GM21825 (cell line): Measurements from ENCODE around the gene ARMH3.

Experiments used
- ATAC-seq: cut with Tn5 transposase; IDR thresholded peaks from one replicate; pipeline ENCODE4 v1.9.1; 2021; ENCODE audit warnings: mild to moderate bottlenecking, moderate library complexity; ENCODE audit not compliant: unreplicated experiment

The ARMH3 gene

DNA sequence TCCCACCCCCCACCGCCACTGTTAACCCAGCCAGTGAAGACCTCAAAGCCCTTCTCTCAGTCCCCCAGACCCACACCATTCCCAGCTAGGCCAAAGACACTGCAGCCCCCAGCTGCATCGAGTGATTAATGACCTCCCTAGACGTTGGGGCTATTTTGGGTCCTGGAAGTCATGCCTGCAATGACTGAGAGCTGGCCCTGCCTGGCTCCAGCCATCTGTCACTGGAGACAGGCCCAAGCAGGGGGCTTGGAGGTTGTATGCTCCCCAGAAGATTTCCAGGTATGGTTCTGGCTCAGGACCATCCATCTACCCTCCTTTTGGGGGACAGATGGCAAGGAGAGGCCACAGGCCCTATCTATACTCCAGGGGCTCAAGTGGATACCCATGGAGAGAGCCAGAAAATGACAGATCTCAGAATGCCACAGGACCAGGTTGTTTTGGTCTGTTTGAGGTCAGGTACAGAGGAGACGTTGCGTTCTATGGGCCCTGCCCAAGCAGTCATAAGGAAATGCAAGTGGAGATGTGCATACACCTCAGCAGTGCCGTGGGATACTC is 217.5 kb downstream of the ARMH3 start:
- no peak for ATAC-seq

DNA sequence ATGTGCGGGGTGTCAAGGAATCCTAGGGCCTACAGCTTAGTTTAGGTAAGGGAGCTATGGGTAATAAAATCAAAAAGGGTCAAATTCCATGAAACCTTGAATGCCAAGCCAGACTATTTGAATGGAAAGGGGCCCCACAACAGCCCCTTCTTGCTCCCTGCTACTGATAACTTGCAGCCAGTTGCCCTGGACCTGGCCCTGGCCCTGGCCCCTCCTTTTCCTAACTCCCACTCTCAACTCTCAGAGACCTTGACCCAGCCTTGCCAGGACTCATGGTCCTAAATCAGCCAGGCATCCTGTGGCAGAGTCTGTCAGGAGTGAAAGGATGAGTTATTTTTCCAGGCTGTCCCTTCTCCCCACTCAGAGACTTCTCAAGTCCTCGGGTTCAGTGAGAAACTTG is 218.2 kb downstream of the ARMH3 start:
- no peak for ATAC-seq

DNA sequence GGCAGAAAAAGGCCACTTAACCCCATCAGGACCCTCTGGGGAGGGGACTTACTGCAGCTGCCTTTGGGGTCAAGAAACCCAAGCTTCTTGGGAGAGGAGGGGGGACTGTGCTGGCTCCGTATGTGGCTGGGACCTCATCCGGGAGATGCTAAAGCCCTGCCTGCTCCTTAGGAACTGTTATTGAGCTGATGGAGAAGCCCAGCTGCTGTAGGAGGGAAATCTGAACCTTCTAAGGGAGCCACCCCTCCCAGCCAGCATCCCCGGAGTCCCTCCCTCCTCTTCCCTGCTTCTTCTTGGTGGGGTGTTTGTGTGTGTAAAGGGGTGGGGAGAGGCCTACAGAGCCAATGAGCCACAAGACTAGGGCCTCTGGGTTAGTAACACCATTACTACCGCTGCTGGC is 220.6 kb downstream of the ARMH3 start:
- ATAC-seq: no peak

DNA sequence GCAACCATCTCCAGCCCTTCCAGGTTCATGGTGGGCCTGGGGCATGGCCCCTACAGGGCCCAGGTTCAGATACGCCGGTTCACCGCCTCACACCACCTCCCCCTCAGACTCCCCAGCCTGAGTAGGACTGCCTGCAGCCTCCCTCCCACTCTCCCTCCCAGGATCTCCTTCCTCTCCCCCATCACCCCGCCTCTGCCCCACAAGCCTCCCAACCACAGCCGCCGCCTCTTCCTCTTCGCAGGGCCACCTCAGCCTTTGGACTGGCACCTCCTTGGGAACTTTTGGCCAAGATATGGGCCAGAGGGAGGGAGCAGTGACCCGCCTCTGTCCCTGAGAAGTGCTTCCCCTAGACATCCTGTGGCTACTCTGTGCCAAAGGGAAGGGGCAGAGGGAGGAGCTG is 221.6 kb downstream of the ARMH3 start:
- no peak for ATAC-seq

DNA sequence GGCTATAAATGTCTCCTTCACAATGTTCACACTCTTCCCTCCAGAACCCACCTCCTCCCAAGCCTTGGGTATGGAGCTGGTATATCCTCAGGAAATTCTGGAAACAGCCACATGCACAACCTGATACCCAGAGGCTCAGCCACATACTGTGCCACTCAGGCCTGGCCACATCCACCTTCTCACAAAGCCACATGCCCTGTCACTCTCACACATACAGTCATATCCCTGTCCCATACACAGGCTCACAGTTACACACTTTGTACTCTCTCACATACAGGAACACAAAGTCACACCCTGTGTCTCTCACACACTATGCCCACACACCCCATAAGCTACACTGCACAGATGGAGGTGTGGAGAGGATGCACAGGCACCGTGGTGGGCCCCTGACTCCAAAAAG is 222.5 kb downstream of the ARMH3 start:
- ATAC-seq: no peak

DNA sequence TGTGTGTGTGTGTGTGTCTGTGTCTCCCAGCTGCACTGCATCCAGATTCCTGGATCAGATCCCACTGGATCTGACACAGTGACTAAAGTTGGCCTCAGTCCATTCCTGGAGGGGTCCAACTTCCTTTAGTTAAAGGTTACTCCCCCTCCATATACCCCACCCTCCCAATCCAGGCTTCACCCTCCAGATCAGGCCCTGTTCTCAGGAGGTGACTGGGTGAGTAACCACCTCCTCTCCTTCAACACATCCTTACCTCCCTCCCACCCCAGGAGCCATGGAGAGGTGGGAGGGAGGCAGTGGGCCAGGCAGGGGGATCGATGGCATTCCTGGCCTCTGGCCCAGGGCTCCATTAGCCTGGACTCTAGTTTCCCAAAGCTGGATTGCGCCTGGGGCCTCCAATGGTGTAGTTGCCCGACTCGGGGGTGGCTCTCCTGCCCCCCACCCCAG is 223.6 kb downstream of the ARMH3 start:
- ATAC-seq: no peak

DNA sequence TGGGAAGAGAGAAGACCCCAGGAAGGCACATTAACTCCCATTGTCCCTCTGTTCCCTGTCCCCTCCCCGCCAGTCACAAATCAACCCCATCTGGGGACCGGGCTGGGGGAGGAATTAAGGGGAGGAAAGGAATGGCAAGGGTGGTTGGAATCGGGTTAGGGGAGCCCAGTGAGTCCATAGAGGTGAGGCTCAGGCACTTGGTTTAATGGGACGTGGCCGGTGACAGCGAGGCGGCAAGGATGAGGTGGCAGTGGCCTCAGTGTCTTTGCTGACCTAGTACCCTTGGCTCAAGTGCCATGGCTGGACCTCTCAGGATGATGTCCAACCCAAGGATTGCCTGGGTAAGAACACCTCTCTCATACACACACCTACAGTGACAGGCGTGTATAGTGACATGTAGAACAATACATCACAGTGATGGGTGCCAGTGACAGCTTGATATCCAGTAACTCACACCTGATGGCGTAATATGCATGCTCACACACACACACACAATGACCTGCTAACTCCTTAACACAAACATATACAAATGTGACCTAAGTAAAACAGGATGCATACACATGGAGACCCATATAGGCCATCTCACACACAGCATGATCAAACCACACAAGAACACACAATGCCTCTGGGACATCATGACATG is 224.7 kb downstream of the ARMH3 start:
- no peak for ATAC-seq

DNA sequence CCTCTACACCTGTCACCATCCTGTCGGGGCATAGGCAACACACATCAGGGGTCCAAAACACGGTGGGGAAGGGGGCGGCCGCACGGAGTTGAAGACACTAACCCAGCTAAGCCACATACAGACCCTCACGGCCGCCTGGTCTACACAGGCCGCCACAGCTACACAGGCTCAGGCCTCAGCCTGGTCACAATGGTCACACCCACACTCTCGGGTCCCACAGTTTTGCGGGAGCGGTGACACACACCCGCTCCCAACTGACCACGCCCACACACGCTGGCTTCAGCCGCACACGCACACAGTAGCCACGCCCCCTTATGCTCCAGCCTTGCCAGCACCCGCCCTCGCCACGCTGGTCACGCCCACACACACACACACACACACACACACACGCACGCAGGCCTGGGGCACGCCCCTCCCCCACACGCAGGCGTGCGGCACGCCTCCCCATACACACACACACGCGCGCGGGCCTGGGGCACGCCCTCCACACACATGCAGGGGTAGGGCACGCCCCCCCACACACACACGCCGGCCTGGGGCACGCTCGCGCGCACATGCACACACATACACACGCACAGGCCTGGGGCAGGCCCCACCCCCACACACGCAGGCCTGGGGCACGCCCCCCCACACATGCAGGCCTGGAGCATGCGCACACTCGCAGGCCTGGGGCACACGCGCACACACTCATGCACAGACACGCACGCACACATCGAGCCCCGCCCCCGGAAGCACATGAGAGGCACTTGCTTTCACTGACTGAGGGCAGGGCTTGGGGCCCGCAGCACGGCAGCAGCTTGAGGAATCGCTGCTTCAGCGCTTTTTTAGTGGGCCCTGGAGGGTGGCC is 225.4 kb downstream of the ARMH3 start:
- peak; percentile 53 for ATAC-seq

DNA sequence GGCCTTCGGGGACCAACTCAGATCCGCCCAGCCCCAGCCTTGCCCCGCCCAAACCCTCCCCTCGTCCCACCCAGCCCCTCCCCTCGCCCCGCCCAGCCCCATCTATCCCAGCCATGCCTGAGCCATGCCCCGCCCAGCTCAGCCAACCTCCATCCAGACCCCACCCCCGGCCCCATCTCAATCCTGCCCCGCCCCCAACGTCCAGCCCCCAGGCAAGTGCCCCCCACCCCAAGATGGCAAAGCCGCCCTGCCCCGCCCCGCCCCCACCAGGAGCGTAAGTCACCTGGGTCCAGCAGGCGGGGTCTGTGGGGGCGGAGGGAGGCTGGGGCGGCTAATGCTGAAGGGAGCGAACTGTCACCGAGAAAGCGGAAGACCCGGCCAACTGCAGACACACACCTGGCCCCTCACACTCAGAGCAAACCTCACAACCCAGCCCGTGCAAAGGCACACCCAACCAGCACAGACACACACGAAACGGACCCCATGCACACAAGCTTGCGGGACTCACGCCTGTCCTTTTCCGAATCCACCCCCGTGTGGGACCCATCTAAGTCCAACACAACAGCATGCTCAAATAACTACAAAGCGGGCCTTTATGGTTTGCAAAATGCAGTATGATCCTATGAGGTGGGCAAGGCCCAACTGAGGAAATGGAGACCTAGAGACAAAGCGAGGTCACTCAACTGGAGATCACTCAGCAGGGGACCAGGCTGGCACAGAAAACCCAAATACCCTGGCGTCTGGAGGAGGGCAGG is 226.2 kb downstream of the ARMH3 start:
- peak; percentile 24 for ATAC-seq

DNA sequence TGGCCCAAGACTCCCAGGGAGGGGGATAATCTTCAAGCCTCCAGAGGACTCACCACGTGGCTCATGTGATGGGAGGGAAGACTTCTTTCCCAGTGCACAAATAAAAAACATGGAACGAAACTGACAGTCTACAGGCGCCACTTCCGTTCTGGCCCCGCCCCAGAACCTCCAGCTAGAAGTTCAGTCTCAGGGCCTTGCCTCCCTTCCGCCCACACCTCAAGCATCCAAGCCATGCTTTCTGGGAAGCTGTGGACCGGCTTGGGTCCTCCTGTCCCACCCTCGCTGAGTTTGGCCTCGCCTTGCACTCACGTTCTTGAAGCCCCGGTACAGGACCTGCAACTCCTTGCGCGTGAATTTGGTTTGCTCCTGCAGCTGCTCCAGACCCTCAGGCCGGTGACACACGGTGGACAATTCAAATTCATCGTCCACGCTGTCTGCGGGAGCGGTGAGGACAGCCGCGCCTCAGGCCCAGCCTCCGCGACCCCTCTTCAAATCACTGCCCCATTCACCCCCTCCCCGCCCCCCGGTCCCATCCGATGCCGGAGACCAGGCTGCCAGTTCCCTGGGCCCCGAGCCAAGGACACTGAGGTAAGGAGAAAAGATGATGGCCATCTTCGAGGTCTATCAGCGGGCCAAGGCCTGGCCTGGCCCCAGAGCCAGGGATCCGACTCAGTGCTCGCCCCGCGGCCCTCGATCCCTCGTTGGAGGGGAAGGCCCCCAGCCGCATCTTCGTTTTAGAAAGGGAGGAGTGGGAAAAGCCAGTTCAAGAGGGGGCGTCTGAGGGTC is 227.0 kb downstream of the ARMH3 start:
- ATAC-seq: no peak

DNA sequence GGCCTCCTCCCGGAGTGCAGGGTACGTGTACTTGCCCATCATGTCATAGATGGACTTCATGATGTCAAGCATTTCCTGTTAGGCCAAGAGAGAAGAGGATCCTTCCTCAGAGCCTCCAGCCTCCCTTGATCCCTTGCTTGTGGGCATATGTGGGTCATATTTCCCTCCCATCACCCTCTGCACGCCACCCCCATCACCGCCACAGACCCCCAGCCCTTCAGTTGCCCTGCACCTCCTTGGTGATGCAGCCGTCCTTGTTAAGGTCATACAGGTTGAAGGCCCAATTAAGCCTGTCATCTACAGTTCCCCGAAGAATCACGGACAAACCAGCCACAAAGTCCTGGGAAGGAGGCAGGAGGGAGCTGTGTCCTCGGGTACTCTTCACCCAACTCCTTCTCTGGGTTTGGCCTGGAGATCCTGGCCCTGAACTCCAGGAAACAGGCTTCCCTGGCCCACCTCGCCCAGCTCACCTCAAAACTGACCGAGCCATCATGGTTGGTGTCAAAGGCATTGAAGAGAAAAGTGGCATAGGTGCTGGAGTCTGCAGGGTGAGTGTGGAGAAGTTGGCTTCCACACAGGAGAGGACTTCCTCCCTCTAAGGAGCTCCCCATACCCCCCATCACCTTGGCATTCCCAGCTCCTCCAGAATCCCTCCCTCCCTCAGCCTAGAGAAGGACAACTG is 227.9 kb downstream of the ARMH3 start:
- ATAC-seq: no peak

DNA sequence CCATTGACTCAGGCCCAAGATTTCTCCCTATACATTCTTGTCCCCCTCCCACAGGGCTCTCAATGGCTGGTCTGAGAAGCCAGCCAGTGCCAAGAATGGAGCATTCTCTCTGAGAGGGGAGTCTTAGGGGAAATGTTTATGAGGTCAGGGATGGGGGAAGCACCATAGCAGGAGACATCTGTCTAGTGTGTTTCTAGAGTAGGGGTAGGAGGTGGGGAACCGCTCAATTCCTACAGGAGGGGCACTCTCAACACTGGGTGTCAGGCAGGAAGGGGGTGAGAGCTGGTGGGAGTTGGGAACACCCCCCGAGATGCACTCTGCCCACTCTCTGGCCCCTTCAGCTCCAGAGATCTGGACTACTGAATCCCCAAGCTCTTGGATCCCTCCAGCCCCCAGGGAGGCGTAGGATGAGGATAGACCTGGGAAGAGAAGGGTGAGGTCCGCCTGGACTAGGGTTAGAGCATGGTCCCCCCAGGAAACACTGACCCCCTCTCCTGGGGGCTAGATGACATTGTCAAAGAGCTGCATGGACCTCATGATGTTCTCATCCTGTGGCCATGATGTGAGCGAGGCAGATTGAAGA is 229.0 kb downstream of the ARMH3 start:
- no peak for ATAC-seq

DNA sequence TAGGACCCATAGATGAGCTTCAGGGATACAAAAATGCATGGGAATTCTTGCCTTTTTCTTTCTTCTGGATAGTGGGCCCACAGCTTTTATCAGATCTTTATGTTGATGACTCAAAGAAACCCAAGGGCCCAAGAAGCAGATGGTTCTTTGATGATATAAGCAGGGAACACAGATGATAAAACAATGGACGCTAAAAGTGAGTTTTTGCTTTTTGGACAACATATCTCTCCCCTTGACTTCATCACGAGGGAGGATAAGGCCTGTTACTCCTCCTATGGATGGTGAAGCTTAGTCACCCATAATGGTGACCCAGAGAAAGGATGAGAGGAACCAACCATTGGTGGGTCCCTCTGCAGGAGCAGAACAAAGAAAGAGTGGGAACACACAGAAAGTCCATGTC is 231.2 kb downstream of the ARMH3 start:
- no peak for ATAC-seq

DNA sequence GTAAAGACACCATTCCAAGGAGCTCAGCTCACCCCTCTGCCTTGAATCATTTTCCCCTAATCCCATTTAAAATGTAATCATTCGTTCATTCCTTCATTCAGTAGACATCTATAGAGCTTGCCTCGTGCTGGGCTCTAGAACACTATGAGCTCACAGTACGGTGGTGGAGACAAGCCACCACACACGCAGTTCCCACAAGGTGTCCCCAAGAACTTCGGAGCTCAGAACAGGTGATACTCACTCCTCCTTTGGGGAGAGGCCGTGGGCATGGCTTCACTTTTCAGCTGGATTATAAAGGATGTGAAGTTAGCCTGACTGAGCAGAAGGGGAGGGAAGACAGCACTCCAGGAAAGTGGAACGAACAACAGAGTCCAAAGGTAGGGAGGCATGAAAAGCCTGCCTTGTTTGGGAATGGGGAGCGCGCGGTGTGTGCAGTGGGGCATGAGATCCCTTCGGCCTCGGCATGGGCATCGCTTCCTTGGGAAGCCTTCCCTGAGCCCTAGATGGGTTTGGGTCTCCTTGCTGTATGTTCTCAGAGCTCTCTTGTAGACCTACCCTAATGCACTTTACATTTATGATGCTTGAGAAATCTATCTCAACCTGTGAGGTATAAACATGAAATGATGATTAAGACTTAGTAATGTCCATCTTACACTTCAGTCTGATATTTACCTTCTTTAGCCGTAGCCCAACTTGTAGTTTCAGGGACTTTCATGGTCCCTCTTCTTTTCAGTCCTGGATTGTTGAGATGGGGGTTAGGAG is 236.9 kb downstream of the ARMH3 start:
- ATAC-seq: peak; percentile 17

DNA sequence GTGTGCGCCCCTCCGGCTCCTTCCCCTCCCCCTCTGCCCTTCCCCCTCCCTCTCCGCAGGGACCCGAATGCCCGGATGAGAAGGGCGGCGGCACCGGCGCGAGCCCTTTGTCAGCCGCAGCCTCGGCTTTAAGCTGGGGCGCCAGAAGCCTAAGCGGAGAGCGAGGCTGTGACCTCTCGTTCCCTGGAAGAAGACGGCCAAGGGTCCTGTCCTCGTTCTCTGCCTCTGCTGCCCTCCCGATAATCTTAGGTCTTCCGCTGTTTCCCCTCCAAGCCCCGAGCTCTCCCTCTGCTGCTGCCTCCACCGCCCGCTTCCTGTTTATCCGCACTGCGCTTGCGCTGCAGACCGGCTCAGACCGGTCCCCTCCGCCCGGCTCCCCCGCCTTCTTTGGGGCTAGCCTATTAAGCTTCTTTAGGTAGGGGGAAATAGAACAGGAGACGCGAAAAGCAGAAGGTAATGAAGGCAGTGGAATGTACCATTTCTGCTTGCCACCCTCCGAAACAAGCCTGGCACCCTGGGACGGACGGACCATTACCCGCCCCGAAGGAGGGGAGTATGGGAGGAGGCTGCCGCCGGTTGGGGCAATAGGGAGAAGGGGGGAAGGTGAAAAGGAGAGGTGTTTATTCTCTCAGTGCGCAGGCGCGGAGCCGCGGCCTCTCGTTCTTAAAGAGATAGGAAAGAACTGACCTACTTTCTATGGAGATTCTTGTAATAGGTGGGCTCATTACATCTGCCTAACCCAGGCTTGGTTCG is 237.7 kb downstream of the ARMH3 start, which contains the start of gene OGA:
TSS of gene OGA (minus strand) at position 326 of the 753 bp plus-strand sequence. CDS start 422 bp downstream, outside the sequence.
- ATAC-seq: peak; percentile 84

DNA sequence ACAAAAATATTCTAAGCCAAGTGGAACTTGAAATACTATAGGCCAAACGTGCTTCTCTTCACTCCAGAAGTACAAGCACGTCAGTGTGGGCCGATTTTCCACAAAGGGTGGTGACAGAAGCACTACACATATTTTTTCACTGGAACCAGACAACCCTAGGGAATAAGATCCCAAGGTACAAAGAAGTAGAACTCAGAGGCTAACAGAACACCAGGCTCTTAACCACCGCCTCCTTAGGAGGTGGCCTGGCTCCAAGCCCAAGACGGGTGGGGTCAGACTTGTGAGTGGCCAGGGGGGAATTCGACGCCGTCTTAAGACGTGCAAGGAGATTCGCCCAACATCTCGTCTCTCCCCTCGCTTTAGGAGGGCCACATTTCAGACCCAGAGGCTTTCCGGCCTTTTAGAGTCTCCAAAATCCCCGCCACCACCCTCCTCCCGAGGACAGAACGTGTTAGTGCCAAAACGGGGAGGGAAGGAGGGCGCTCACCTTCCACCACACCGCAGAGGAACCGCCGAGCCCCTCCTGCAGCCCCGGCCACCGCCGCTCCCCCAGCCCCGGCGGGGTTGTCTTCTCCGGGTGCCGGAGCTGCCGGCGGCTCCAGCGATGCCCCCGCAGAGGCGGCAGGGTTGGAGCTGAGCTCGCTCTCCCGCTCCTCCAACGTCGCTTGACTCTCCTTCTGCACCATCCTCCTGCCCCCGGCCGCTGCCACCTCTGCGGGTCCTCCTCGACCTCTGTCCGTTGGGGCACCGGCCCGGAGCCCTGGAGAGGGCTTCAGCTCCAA is 238.4 kb downstream of the ARMH3 start:
- ATAC-seq: no peak

DNA sequence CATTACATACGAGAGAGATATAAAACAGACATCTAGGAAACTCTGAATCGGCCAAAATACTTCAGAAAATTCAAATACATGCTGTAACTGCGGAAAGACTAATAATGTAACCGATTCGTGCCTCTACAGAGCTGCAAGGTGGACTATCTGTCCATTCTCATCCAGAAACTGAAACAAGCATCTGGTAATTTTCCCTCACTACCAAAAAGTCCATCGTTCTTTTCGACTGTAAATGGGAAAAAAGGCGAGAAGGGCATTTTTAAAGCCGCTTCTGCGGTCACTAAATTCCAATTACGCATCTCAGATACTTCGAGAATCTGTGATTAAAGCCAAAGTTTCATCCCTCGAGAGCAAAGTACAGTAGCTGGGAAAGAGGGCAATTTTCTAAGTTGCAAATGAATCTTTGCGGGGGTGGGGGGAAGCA is 239.0 kb downstream of the ARMH3 start:
- no peak for ATAC-seq
